ENCODE data around the gene SBNO2. TPM values are rescaled to one million over a fixed set of nuclear protein-coding genes. Genes with fewer than 3 reads are reported as not detected.
"Not testable (repeated sequence)": the region's sequence is repeated elsewhere in the genome, so short reads cannot be mapped to it uniquely, and the experiment has no call there.

Gene SBNO2
- total RNA-seq, 2 experiments from 2014 or later = 108 to 113 TPM

GRCh38 chr19:1217366-1217765 lies 43.3 kb upstream of the SBNO2 start:
- no peak overlapping the region for H3K4me3 Mint-ChIP-seq
- CTCF ChIA-PET = interaction anchor here (0.7 kb wide), 2 partner anchors 37 to 237 kb away, joined by 3 read pairs; no protein-coding TSS in a partner anchor
- POLR2A ChIA-PET = no interaction called here
- peaks cover 19% of the 10 kb centered on the region for H3K4me1 Mint-ChIP-seq
- H3K27ac Mint-ChIP-seq = no peak overlapping the region
- H3K36me3 Mint-ChIP-seq (ENCODE audit: low read depth) = peaks cover 9% of the 10 kb centered on the region
- no peaks in the 10 kb centered on the region for H3K9me3 Mint-ChIP-seq (ENCODE audit: low read depth)
- no peak for ATAC-seq
- no peaks in the 10 kb centered on the region for H3K27me3 Mint-ChIP-seq
- intact Hi-C loops (cut with DNase I, micrococcal nuclease) = no loop called here
- DNase-seq = no peak

GRCh38 chr19:1216756-1217155 lies 42.7 kb upstream of the SBNO2 start:
- DNase-seq (no peak), ATAC-seq (no peak)
- H3K36me3 Mint-ChIP-seq (ENCODE audit: low read depth) = peaks cover 10% of the 10 kb centered on the region
- H3K9me3 Mint-ChIP-seq (ENCODE audit: low read depth) = no peaks in the 10 kb centered on the region
- H3K27ac Mint-ChIP-seq = no peak overlapping the region
- no peak overlapping the region for H3K4me3 Mint-ChIP-seq
- no peaks in the 10 kb centered on the region for H3K27me3 Mint-ChIP-seq
- H3K4me1 Mint-ChIP-seq = peaks cover 19% of the 10 kb centered on the region
- intact Hi-C loops (cut with DNase I, micrococcal nuclease) = no loop called here
- CTCF ChIA-PET = interaction anchor here (0.7 kb wide), 1 partner anchor 38 kb away, joined by 3 read pairs; no protein-coding TSS in a partner anchor
- POLR2A ChIA-PET = no interaction called here

- ChIA-PET POLR2A (interaction anchor here (1.3 kb wide), 1 partner anchor 54 kb away, joined by 8 read pairs; the partner anchor contains the start of gene CIRBP), CTCF (interaction anchor here (0.6 kb wide), 1 partner anchor 61 kb away, joined by 3 read pairs; no protein-coding TSS in a partner anchor)
- Mint-ChIP-seq H3K4me3 (no peak overlapping the region), H3K27ac (no peak overlapping the region), H3K4me1 (peaks cover 28% of the 10 kb centered on the region), H3K36me3 (ENCODE audit: low read depth) (peaks cover 20% of the 10 kb centered on the region), H3K9me3 (ENCODE audit: low read depth) (no peaks in the 10 kb centered on the region), H3K27me3 (no peaks in the 10 kb centered on the region)
- DNase-seq (no peak), ATAC-seq (no peak)
- intact Hi-C loops (cut with DNase I, micrococcal nuclease) = no loop called here
Observed at GRCh38 chr19:1214862-1215731, 41.0 kb upstream of the SBNO2 start.

- peak overlapping the region; percentile 72 for H3K4me3 Mint-ChIP-seq
- no peak for ATAC-seq
- H3K9me3 Mint-ChIP-seq (ENCODE audit: low read depth) = no peaks in the 10 kb centered on the region
- peaks cover 26% of the 10 kb centered on the region for H3K36me3 Mint-ChIP-seq (ENCODE audit: low read depth)
- H3K27ac Mint-ChIP-seq = peak overlapping the region; percentile 99
- POLR2A ChIA-PET = interaction anchor here (1.3 kb wide), 1 partner anchor 55 kb away, joined by 8 read pairs; the partner anchor contains the start of gene CIRBP
- CTCF ChIA-PET = interaction anchor here (0.5 to 1.2 kb wide), 5 partner anchors 9 to 189 kb away, joined by 3 to 6 read pairs (median 3); no protein-coding TSS in a partner anchor
- no peak for DNase-seq
- peaks cover 31% of the 10 kb centered on the region for H3K4me1 Mint-ChIP-seq
- no peaks in the 10 kb centered on the region for H3K27me3 Mint-ChIP-seq
- intact Hi-C loops (cut with DNase I, micrococcal nuclease) = no loop called here
Observed at GRCh38 chr19:1214299-1214861, 40.3 kb upstream of the SBNO2 start.

- ATAC-seq (peak; percentile 95), DNase-seq (peak; percentile 81)
- intact Hi-C loops (cut with DNase I, micrococcal nuclease) = loop anchor here in 1 of 2 experiments (2.0 kb wide), 1 partner anchor 27 kb away; the partner anchor contains the start of gene ATP5F1D
- peaks cover 26% of the 10 kb centered on the region for H3K36me3 Mint-ChIP-seq (ENCODE audit: low read depth)
- H3K9me3 Mint-ChIP-seq (ENCODE audit: low read depth) = no peaks in the 10 kb centered on the region
- H3K27me3 Mint-ChIP-seq = no peaks in the 10 kb centered on the region
- CTCF ChIA-PET = interaction anchor here (0.5 to 1.2 kb wide), 6 partner anchors 9 to 213 kb away, joined by 3 to 6 read pairs (median 3); no protein-coding TSS in a partner anchor
- peaks cover 31% of the 10 kb centered on the region for H3K4me1 Mint-ChIP-seq
- POLR2A ChIA-PET = interaction anchor here (1.3 kb wide), 1 partner anchor 55 kb away, joined by 8 read pairs; the partner anchor contains the start of gene CIRBP
- peak overlapping the region; percentile 72 for H3K4me3 Mint-ChIP-seq
- peak overlapping the region; percentile 99 for H3K27ac Mint-ChIP-seq
Observed at GRCh38 chr19:1213391-1214286, 39.6 kb upstream of the SBNO2 start.

- ChIA-PET CTCF (interaction anchor here (0.5 to 0.9 kb wide), 3 partner anchors 33 to 186 kb away, joined by 3 read pairs; no protein-coding TSS in a partner anchor), POLR2A (no interaction called here)
- no peaks in the 10 kb centered on the region for H3K27me3 Mint-ChIP-seq
- H3K27ac Mint-ChIP-seq = peak overlapping the region; percentile 63
- no peak overlapping the region for H3K4me3 Mint-ChIP-seq
- peaks cover 41% of the 10 kb centered on the region for H3K36me3 Mint-ChIP-seq (ENCODE audit: low read depth)
- ATAC-seq (no peak), DNase-seq (no peak)
- no peaks in the 10 kb centered on the region for H3K9me3 Mint-ChIP-seq (ENCODE audit: low read depth)
- H3K4me1 Mint-ChIP-seq = peaks cover 33% of the 10 kb centered on the region
- intact Hi-C loops (cut with DNase I, micrococcal nuclease) = loop anchor here in 1 of 2 experiments (2.0 kb wide), 1 partner anchor 29 kb away; the partner anchor contains the start of gene ATP5F1D
Observed at GRCh38 chr19:1211494-1212234, 37.6 kb upstream of the SBNO2 start.

- CTCF ChIA-PET = interaction anchor here (1.3 kb wide), 1 partner anchor 11 kb away, joined by 4 read pairs; no protein-coding TSS in a partner anchor
- no peak overlapping the region for H3K4me3 Mint-ChIP-seq
- DNase-seq (no peak), ATAC-seq (no peak)
- H3K4me1 Mint-ChIP-seq = peaks cover 33% of the 10 kb centered on the region
- H3K36me3 Mint-ChIP-seq (ENCODE audit: low read depth) = peaks cover 43% of the 10 kb centered on the region
- no peaks in the 10 kb centered on the region for H3K9me3 Mint-ChIP-seq (ENCODE audit: low read depth)
- intact Hi-C loops (cut with DNase I, micrococcal nuclease) = no loop called here
- H3K27me3 Mint-ChIP-seq = no peaks in the 10 kb centered on the region
- POLR2A ChIA-PET = no interaction called here
- H3K27ac Mint-ChIP-seq = no peak overlapping the region
Observed at GRCh38 chr19:1210227-1210538, 36.1 kb upstream of the SBNO2 start.

GRCh38 chr19:1208830-1209229 lies 34.8 kb upstream of the SBNO2 start:
- ChIA-PET CTCF (interaction anchor here (1.3 kb wide), 1 partner anchor 12 kb away, joined by 4 read pairs; no protein-coding TSS in a partner anchor), POLR2A (interaction anchor here (0.7 kb wide), 1 partner anchor 38 kb away, joined by 4 read pairs; no protein-coding TSS in a partner anchor)
- H3K36me3 Mint-ChIP-seq (ENCODE audit: low read depth) = peaks cover 42% of the 10 kb centered on the region
- intact Hi-C loops (cut with DNase I, micrococcal nuclease); ATAC-seq; H3K27me3 Mint-ChIP-seq; H3K9me3 Mint-ChIP-seq (ENCODE audit: low read depth); DNase-seq; H3K27ac Mint-ChIP-seq: not testable (repeated sequence)
- peaks cover 31% of the 10 kb centered on the region for H3K4me1 Mint-ChIP-seq
- H3K4me3 Mint-ChIP-seq = peak overlapping the region; percentile 15

- ChIA-PET POLR2A (interaction anchor here (0.5 kb wide), 1 partner anchor 410 kb away, joined by 6 read pairs; the partner anchor contains the start of gene PTBP1), CTCF (interaction anchor here (0.6 kb wide), 1 partner anchor 112 kb away, joined by 3 read pairs; no protein-coding TSS in a partner anchor)
- Mint-ChIP-seq H3K9me3 (ENCODE audit: low read depth) (no peaks in the 10 kb centered on the region), H3K27me3 (no peaks in the 10 kb centered on the region), H3K36me3 (ENCODE audit: low read depth) (peaks cover 34% of the 10 kb centered on the region), H3K27ac (peak overlapping the region; percentile 77), H3K4me3 (peak overlapping the region; percentile 93), H3K4me1 (peaks cover 30% of the 10 kb centered on the region)
- intact Hi-C loops (cut with DNase I, micrococcal nuclease) = no loop called here
- DNase-seq (peak; percentile 58), ATAC-seq (no peak)
Observed at GRCh38 chr19:1206864-1207450, 32.9 kb upstream of the SBNO2 start.
